Progenitor cell of endocrine pancreas (in vitro differentiated cells): ENCODE results near the gene MKNK2. TPM values are rescaled to one million over a fixed set of nuclear protein-coding genes. Genes with fewer than 3 reads are reported as not detected.

Experiments
- DNase-seq: peaks from one replicate; pipeline ENCODE4 v3.0.0; 2021; ENCODE audit warnings: low spot score; ENCODE audit not compliant: unreplicated experiment
- H3K27ac Mint-ChIP-seq: 2 replicates; pipeline ENCODE4 v1.8.0; 2021; ENCODE audit warnings: mild to moderate bottlenecking, moderate library complexity, mixed read lengths
- H3K27me3 Mint-ChIP-seq: 2 replicates; pipeline ENCODE4 v1.8.0; 2021; ENCODE audit warnings: mixed read lengths
- H3K36me3 Mint-ChIP-seq: 2 replicates; pipeline ENCODE4 v1.8.0; 2022; ENCODE audit warnings: mixed read lengths; ENCODE audit not compliant: insufficient read depth
- H3K4me1 Mint-ChIP-seq: 2 replicates; pipeline ENCODE4 v1.8.0; 2021; ENCODE audit warnings: low read depth, mixed read lengths
- H3K4me3 Mint-ChIP-seq: 2 replicates; pipeline ENCODE4 v1.8.0; 2021; ENCODE audit warnings: low read depth, mild to moderate bottlenecking, moderate library complexity, mixed read lengths
- H3K9me3 Mint-ChIP-seq: 2 replicates; pipeline ENCODE4 v1.8.0; 2021; ENCODE audit warnings: low read depth, mixed read lengths
- CTCF ChIP-seq: fragments of 200-600 bp; sonication (generic); IDR thresholded peaks from one replicate; pipeline ENCODE4 v1.5.0; 2021; ENCODE audit warnings: antibody characterized with exemption, mild to moderate bottlenecking; ENCODE audit not compliant: unreplicated experiment
- total RNA-seq: library from RNA; stranded (reverse); gene quantifications from 2 replicates; pipeline ENCODE4 v1.2.1, GENCODE V29; 2021

The MKNK2 gene
- total RNA-seq, 1 donor from 2014 or later = 163 TPM

DNA sequence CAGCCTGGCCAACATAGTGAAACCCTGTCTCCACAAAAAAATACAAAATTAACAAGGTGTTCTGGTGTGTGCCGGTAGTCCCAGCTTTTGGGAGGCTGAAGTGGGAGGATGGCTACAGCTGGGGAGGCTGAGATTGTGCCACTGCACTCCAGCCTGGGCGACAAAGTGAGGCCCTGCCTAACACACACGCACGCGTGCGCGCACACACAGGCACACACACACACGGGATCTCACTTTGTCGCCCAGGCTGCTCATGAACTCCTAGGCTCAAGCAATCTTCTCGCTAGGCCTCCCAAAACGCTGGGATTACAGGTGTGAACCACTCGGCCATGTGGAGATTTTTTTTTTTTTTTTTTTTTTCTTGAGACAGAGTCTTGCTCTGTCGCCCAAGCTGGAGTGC is 32.3 kb downstream of the MKNK2 start:
- TF ChIP-seq CTCF = no peak
- H3K4me3 Mint-ChIP-seq = no peak overlapping the region

GRCh38 chr19:2016041-2016807 is 34.8 kb downstream of the MKNK2 start:
- H3K27ac Mint-ChIP-seq = no peak overlapping the region
- no peak for DNase-seq
- no peak for TF ChIP-seq CTCF
- peaks cover 9% of the 10 kb centered on the region for H3K36me3 Mint-ChIP-seq
- H3K9me3 Mint-ChIP-seq = no peaks in the 10 kb centered on the region
- no peaks in the 10 kb centered on the region for H3K27me3 Mint-ChIP-seq
- H3K4me3 Mint-ChIP-seq = peak overlapping the region; percentile 61
- H3K4me1 Mint-ChIP-seq = peaks cover 2% of the 10 kb centered on the region

More for the DNA sequence above, 32.3 kb downstream of the MKNK2 start:
- DNase-seq = no peak
- Mint-ChIP-seq H3K27me3 (no peaks in the 10 kb centered on the region), H3K27ac (no peak overlapping the region), H3K9me3 (no peaks in the 10 kb centered on the region), H3K36me3 (peaks cover 1% of the 10 kb centered on the region), H3K4me1 (peaks cover 2% of the 10 kb centered on the region)

DNA sequence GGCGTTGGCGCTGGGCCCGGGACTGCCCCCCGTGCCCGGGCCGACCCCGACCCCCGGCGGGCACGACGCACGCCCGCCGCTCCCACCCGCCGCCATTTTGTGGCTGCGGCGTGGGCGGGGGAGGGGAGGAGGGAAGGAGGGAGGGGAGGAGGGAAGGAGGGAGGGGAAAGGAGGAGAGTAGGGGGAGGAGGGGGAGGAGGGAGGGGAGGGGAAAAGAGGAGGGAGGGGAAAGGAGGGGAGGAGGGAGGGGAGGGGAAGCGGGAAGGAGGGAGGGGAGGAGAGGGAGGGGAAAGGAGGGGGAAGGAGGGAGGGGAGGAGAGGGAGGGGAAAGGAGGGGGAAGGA is 35.5 kb downstream of the MKNK2 start, which contains the start of gene BTBD2:
TSS of gene BTBD2 (minus strand) at position 107 of the 343 bp plus-strand sequence. CDS start at position 96, 11 bp downstream.
- DNase-seq = no peak
- H3K27ac Mint-ChIP-seq = no peak within 1 kb of the TSS
- peaks cover 2% of the 10 kb centered on the region for H3K4me1 Mint-ChIP-seq
- H3K4me3 Mint-ChIP-seq = peak within 1 kb of the TSS; percentile 68
- peaks cover 13% of the 10 kb centered on the region for H3K36me3 Mint-ChIP-seq
- no peaks in the 10 kb centered on the region for H3K9me3 Mint-ChIP-seq
- TF ChIP-seq CTCF = no peak
- no peaks in the 10 kb centered on the region for H3K27me3 Mint-ChIP-seq

DNA sequence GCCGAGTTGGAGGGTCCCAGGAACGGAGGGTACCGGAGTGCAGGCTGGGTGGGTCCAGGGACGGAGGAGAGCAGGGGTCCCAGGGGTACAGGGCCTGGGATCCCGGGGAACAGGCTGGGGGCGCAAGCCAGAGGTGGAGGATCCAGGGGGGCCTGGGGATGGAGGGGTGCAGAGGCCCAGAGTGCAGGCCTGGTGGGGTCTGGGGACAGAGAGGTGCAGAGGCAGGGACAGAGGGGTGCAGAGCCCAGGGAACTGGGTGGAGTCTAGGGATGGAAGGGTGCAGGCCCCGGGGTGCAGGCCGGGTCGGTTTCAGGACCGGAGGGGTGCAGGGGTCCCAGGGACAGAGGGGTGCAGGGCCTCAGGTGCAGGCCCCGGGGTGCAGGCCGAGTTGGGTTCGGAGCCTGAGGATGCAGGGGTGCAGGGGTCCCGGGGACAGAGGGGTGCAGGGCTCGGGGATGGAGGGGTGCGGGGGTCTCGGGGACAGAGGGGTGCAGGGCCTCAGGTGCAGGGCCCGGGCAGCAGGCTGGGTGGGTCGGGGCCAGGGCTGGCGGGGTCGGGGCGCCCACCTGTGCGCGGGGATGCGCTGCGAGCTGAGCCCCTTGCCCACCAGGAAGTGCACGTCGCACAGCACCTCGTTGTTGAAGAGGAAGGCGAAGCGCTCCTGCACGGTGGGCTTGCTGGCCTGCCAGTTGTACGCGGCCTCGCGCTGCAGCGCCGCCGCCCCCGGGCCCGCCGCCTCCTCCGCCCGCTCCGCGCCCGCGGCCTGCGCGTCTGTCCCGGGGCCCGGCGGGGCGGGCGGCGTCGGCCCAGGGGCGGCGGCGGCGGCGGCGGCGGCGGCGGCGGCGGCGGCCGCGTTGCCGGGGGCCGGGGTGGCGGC is 36.1 kb downstream of the MKNK2 start:
- DNase-seq = no peak
- Mint-ChIP-seq H3K4me1 (peaks cover 2% of the 10 kb centered on the region), H3K36me3 (peaks cover 16% of the 10 kb centered on the region), H3K4me3 (peak overlapping the region; percentile 68), H3K27me3 (no peaks in the 10 kb centered on the region), H3K9me3 (no peaks in the 10 kb centered on the region), H3K27ac (no peak overlapping the region)
- no peak for TF ChIP-seq CTCF

GRCh38 chr19:2014131-2014571 is 36.9 kb downstream of the MKNK2 start:
- Mint-ChIP-seq H3K4me3 (peak overlapping the region; percentile 26), H3K27ac (no peak overlapping the region), H3K4me1 (peaks cover 2% of the 10 kb centered on the region), H3K9me3 (no peaks in the 10 kb centered on the region), H3K27me3 (no peaks in the 10 kb centered on the region), H3K36me3 (peaks cover 16% of the 10 kb centered on the region)
- TF ChIP-seq CTCF = no peak
- DNase-seq = no peak
